ENCODE measurements around the gene GJB2.
"Not testable (repeated sequence)": the region's sequence is repeated elsewhere in the genome, so short reads cannot be mapped to it uniquely, and the experiment has no call there.

GJB2 gene

GRCh38 chr13:20161951-20162300 lies 30.8 kb downstream of the GJB2 start:
- no peak for DNase-seq

GRCh38 chr13:20161275-20161950 lies 31.3 kb downstream of the GJB2 start:
- DNase-seq, result peak; percentile 59

- peak; percentile 70 for DNase-seq
These were observed 32.1 kb downstream of the GJB2 start, which contains the start of gene GJA3 for GRCh38 chr13:20160306-20161274. Gene GJA3, minus strand, starts transcription at chr13:20161052. Its CDS starts 17,764 bp downstream, at chr13:20143288.

- DNase-seq, result peak; percentile 64
These were observed 33.0 kb downstream of the GJB2 start for GRCh38 chr13:20159646-20160305.

GRCh38 chr13:20157151-20157796 lies 35.5 kb downstream of the GJB2 start:
- no peak for DNase-seq

GRCh38 chr13:20156702-20157101 lies 36.0 kb downstream of the GJB2 start:
- DNase-seq, result no peak

- DNase-seq, result not testable (repeated sequence)
These were observed 39.4 kb downstream of the GJB2 start for GRCh38 chr13:20153290-20153689.

- no peak for DNase-seq
These were observed 41.1 kb downstream of the GJB2 start for GRCh38 chr13:20151612-20152011.

GRCh38 chr13:20151016-20151415 lies 41.7 kb downstream of the GJB2 start:
- DNase-seq, result no peak

GRCh38 chr13:20150561-20150960 lies 42.2 kb downstream of the GJB2 start:
- DNase-seq, result no peak

GRCh38 chr13:20149762-20150161 lies 43.0 kb downstream of the GJB2 start:
- DNase-seq, result no peak

GRCh38 chr13:20148501-20149183 lies 44.1 kb downstream of the GJB2 start:
- no peak for DNase-seq

GRCh38 chr13:20146381-20146780 lies 46.4 kb downstream of the GJB2 start:
- DNase-seq, result no peak

GRCh38 chr13:20145521-20145920 lies 47.2 kb downstream of the GJB2 start:
- DNase-seq, result no peak

- no peak for DNase-seq
These were observed 48.4 kb downstream of the GJB2 start for GRCh38 chr13:20144141-20144850.

GRCh38 chr13:20142927-20143480 lies 49.7 kb downstream of the GJB2 start:
- no peak for DNase-seq

GRCh38 chr13:20142023-20142926 lies 50.5 kb downstream of the GJB2 start:
- peak; percentile 67 for DNase-seq

GRCh38 chr13:20141238-20142022 lies 51.3 kb downstream of the GJB2 start:
- no peak for DNase-seq

GRCh38 chr13:20140487-20140886 lies 52.3 kb downstream of the GJB2 start:
- DNase-seq, result no peak
